PC-3 (cell line): ENCODE data around the gene FOXO4. TPM values are rescaled to one million over a fixed set of nuclear protein-coding genes. Genes with fewer than 3 reads are reported as not detected.

Experiments used
- ATAC-seq: fragments of 200-7000 bp; cut with Tn5 transposase; 2 replicates; pipeline ENCODE4 v1.9.1; 2020; ENCODE audit warnings: mild to moderate bottlenecking, moderate library complexity
- BruUV-seq: library from RNA; stranded (reverse); fragments of 400-500 nt; replicated peaks from 2 replicates; lab custom pipeline; 2021; lab: Mats Ljungman, UMichigan
- CTCF ChIA-PET: fragments of 300-600 bp; sonication (Branson Sonifier 250); formaldehyde crosslinking; loops from one replicate; lab custom pipeline; 2022; ENCODE audit warnings: antibody characterized with exemption; lab: Charles Lee
- POLR2A ChIA-PET: fragments of 300-600 bp; sonication (Branson Sonifier 250); formaldehyde crosslinking; loops from one replicate; lab custom pipeline; 2022; ENCODE audit warnings: antibody characterized with exemption; ENCODE audit not compliant: unreplicated experiment; lab: Charles Lee
- DNase-seq: peaks from one replicate; pipeline ENCODE4 v3.0.0-alpha.2; 2015
- H2AFZ ChIP-seq: fragments of 300-600 bp; sonication (generic); 2 replicates; pipeline ENCODE4 v1.6.0; 2016; ENCODE audit warnings: antibody characterized with exemption, low read length
- H3F3A ChIP-seq: fragments of 300-600 bp; sonication (generic); one replicate; pipeline ENCODE4 v1.6.0; 2017; ENCODE audit warnings: antibody characterized with exemption, low read length, control low read depth, mild to moderate bottlenecking; ENCODE audit not compliant: unreplicated experiment
- H3K27ac ChIP-seq: fragments of 300-600 bp; sonication (generic); 2 replicates; pipeline ENCODE4 v1.5.1; 2016; ENCODE audit warnings: mild to moderate bottlenecking, low read length
- H3K27me3 ChIP-seq: fragments of 300-600 bp; sonication (generic); 2 replicates; pipeline ENCODE4 v1.6.1; 2016; ENCODE audit warnings: low read length, mixed read lengths
- H3K36me3 ChIP-seq: fragments of 300-600 bp; sonication (generic); 2 replicates; pipeline ENCODE4 v1.6.1; 2016; ENCODE audit warnings: low read depth, mixed run types, low read length, mixed read lengths
- H3K4me1 ChIP-seq: fragments of 300-600 bp; sonication (generic); 2 replicates; pipeline ENCODE4 v1.5.1; 2016; ENCODE audit warnings: low read length; ENCODE audit not compliant: insufficient read depth
- H3K4me2 ChIP-seq: fragments of 300-600 bp; sonication (generic); 2 replicates; pipeline ENCODE4 v1.6.0; 2016; ENCODE audit warnings: low read length
- H3K4me3 ChIP-seq: fragments of 300-600 bp; sonication (generic); 2 replicates; pipeline ENCODE4 v1.5.1; 2016; ENCODE audit warnings: mild to moderate bottlenecking, low read length, mixed read lengths
- H3K79me2 ChIP-seq: fragments of 300-600 bp; sonication (generic); 2 replicates; pipeline ENCODE4 v1.6.1; 2017; ENCODE audit warnings: low read length, mixed read lengths
- H3K9ac ChIP-seq: fragments of 300-600 bp; sonication (generic); 2 replicates; pipeline ENCODE4 v1.6.0; 2016; ENCODE audit warnings: mild to moderate bottlenecking, low read length
- H3K9me2 ChIP-seq: fragments of 300-600 bp; sonication (generic); replicated peaks from 2 replicates; pipeline ENCODE4 v1.6.1; 2016; ENCODE audit warnings: mixed run types, low read length, mixed read lengths
- H3K9me3 ChIP-seq: fragments of 300-600 bp; sonication (generic); 2 replicates; pipeline ENCODE4 v1.6.1; 2016; ENCODE audit warnings: low read length, mixed read lengths
- H4K20me1 ChIP-seq: fragments of 300-600 bp; sonication (generic); 2 replicates; pipeline ENCODE4 v1.6.1; 2016; ENCODE audit warnings: low read length, mixed read lengths
- CTCF ChIP-seq: fragments of 300-600 bp; sonication (generic); conservative IDR thresholded peaks from 2 replicates; pipeline ENCODE4 v1.5.1; 2017; ENCODE audit warnings: antibody characterized with exemption, low read depth, mild to moderate bottlenecking, low read length
- EZH2 ChIP-seq: fragments of 300-600 bp; sonication (generic); IDR thresholded peaks from one replicate; pipeline ENCODE4 v1.6.1; 2017; ENCODE audit warnings: antibody characterized with exemption, mild to moderate bottlenecking, low read length; ENCODE audit not compliant: unreplicated experiment
- EZH2phosphoT487 ChIP-seq: fragments of 300-600 bp; sonication (generic); IDR thresholded peaks from 2 replicates; pipeline ENCODE4 v1.6.1; 2018; ENCODE audit warnings: mild to moderate bottlenecking, antibody characterized with exemption, low read length, borderline replicate concordance
- intact Hi-C: fragments of 100-400 bp; cut with micrococcal nuclease; formaldehyde crosslinking; loops from 2 replicates; pipeline ENCODE4 v1.9.0; 2023
- total RNA-seq: library from RNA; depleted of rRNA; stranded (reverse); fragments of >200 nt; gene quantifications from 2 replicates; pipeline ENCODE4 v1.2.3, GENCODE V29; 2014

The FOXO4 gene
- total RNA-seq, 1 experiment from 2014 or later, result 5.1 TPM

DNA sequence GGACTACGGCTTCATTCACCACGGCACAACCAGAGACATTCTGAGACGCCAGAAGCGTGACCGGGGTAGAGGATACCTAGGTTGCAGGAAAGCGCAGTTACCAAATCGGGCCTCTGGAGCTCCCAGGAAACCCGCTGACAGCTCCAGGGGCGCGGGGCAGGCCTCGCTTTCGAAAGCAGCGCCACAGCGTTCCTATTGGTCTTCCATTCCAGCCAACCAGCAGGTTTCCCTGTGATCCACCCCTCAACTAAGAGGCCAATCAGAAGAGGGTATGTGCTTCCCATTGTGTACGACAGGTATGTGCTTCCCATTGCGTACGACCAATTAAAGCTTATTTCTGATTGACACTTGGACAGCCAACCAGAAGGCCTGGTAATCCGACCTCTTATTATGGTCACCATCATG, 42.4 kb upstream of the FOXO4 start:
- Histone ChIP-seq H3K27me3 (no peaks in the 10 kb centered on the region), H3F3A (no peaks in the 10 kb centered on the region), H3K4me2 (no peak overlapping the region), H3K79me2 (no peaks in the 10 kb centered on the region), H3K9ac (no peak overlapping the region), H3K9me3 (no peaks in the 10 kb centered on the region), H4K20me1 (no peaks in the 10 kb centered on the region), H3K9me2 (no peaks in the 10 kb centered on the region), H3K36me3 (no peaks in the 10 kb centered on the region; the same call in 1 of the 2 replicates), H2AFZ (no peak overlapping the region), H3K27ac (no peak overlapping the region), H3K4me3 (no peak overlapping the region), H3K4me1 (0 out of 2 replicates have a peak, but pooled peaks cover 11% of the 10 kb centered on the region)
- no peak for ATAC-seq
- intact Hi-C loops, result no loop called here
- no TSS peak for BruUV-seq
- TF ChIP-seq CTCF (no peak), EZH2 (no peak), EZH2phosphoT487 (no peak)
- ChIA-PET POLR2A (no interaction called here), CTCF (no interaction called here)
- no peak for DNase-seq

DNA sequence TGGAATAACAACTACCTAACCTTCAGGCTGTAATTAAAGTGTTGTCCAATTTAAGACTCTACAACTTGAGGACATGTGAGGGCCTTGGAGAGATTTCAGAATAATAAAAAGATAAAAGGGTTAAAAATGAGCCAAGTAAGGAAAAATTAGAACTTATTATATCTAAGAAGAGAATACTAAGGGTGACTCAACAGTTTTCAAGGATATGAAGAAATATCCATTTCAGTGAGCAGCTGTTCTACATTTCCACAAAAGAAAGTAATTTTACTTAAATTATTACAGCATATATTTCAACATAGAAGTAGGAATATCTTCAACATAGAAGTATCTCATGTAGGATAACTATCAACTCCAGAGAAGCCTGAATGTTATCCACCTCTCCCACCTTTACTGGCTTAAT, 38.8 kb upstream of the FOXO4 start:
- BruUV-seq, result no TSS peak
- Histone ChIP-seq H3K27ac (no peak overlapping the region), H3K9me2 (no peaks in the 10 kb centered on the region), H3K4me2 (no peak overlapping the region), H3K9me3 (no peaks in the 10 kb centered on the region), H3K4me3 (no peak overlapping the region), H3K9ac (no peak overlapping the region), H3K27me3 (no peaks in the 10 kb centered on the region), H3F3A (no peaks in the 10 kb centered on the region), H3K79me2 (no peaks in the 10 kb centered on the region), H3K36me3 (no peaks in the 10 kb centered on the region; the same call in 1 of the 2 replicates), H2AFZ (no peak overlapping the region), H3K4me1 (0 out of 2 replicates have a peak, but pooled peaks cover 11% of the 10 kb centered on the region), H4K20me1 (no peaks in the 10 kb centered on the region)
- TF ChIP-seq CTCF (no peak), EZH2phosphoT487 (no peak), EZH2 (no peak)
- POLR2A ChIA-PET, result no interaction called here
- ATAC-seq (no peak), DNase-seq (no peak)
- CTCF ChIA-PET, result no interaction called here
- intact Hi-C loops, result no loop called here

DNA sequence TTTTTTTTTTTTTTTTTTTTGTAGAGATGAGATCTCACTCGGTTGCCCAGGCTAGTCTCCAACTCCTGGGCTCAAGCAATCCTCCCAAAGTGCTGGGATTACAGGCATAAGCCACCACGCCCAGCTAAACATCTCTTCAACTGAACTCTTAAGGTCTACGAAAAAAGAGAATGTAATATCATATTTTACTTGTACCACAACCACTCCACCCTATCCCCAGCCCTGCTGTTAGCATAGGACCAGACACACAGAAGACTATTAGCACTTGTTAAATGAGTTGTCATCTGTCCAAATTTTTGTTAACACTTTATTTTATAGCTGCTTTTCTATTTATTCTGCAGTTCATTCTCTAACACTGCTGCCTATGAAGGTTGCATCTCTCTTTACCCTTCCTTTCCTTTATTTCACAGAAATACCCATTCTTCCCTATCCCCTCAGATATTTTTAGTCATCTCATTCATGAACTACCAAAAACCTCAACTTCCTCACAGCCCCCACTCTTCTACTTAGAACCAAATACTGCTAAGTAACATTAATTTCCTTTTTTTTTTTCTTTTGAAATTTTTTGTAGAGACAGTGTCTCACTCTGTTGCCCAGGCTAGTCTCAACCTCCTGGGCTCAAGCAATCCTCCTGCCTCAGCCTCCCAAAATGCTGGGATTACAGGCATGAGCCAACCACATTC, 37.7 kb upstream of the FOXO4 start:
- Histone ChIP-seq H3F3A (no peaks in the 10 kb centered on the region), H3K4me2 (no peak overlapping the region), H3K4me1 (0 out of 2 replicates have a peak, but pooled peaks cover 11% of the 10 kb centered on the region), H3K27me3 (no peaks in the 10 kb centered on the region), H2AFZ (no peak overlapping the region), H3K9me2 (no peaks in the 10 kb centered on the region), H3K9ac (no peak overlapping the region), H3K9me3 (no peaks in the 10 kb centered on the region), H3K27ac (no peak overlapping the region), H3K36me3 (no peaks in the 10 kb centered on the region; the same call in 1 of the 2 replicates), H3K4me3 (no peak overlapping the region), H4K20me1 (no peaks in the 10 kb centered on the region), H3K79me2 (no peaks in the 10 kb centered on the region)
- ChIA-PET POLR2A (no interaction called here), CTCF (no interaction called here)
- no peak for DNase-seq
- ATAC-seq, result no peak
- intact Hi-C loops, result no loop called here
- TF ChIP-seq EZH2, result no peak
- TF ChIP-seq CTCF, result no peak
- TF ChIP-seq EZH2phosphoT487, result no peak
- BruUV-seq, result no TSS peak
